Measurements from ENCODE around the gene MRS2.

The MRS2 gene

DNA sequence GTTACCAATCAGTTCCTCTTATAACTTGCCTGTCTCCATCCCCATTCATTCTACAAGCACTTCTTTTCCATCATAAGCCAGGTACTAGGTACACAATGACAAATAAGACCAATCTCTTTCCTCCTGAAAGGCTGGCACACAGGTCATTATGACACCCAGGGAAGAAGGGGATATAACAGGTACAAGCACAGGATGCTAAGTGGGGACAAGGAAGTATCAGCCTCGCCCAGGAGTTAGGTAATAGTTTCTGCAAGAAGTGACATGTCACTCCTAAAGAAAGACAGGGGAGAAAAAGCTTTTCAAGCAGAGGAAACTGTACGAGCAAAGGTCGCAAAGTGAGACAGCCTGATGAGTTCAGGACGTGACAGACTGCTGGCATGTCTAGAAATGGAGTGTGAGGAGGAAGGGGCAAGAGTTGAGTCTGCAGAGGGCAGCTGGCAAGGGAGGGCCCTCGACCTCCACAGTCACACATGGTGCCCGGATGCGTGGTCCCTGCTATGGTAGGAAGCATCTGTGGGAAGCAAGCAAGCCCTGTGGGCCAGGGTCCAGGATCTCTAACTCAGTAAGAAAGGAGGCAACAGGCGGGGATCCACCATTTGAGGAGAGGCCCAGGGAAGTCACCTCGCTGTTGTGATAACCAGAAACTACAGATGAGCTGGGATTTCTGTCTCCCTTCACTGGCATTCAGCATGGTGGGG is 46.2 kb downstream of the MRS2 start:
- Histone ChIP-seq H3K79me2 (ENCODE audit: insufficient read depth, low read depth) (no peaks in the 10 kb centered on the region), H3K4me2 (no peak overlapping the region), H3K27ac (no peak overlapping the region), H3K4me1 (ENCODE audit: low read depth, poor library complexity, severe bottlenecking) (no peaks in the 10 kb centered on the region), H3K9ac (no peak overlapping the region), H2AFZ (ENCODE audit: low read depth) (no peak overlapping the region), H3K36me3 (ENCODE audit: insufficient read depth) (no peaks in the 10 kb centered on the region), H4K20me1 (ENCODE audit: insufficient read depth) (no peaks in the 10 kb centered on the region), H3K27me3 (ENCODE audit: insufficient read depth, low read depth) (no peaks in the 10 kb centered on the region), H3K4me3 (IDR thresholded peaks at IDR 0.05; ENCODE audit: insufficient read depth, low read depth, low read length) (no peak overlapping the region)
- TF ChIP-seq CTCF (conservative IDR thresholded peaks at IDR 0.05; ENCODE audit: low read depth, low read length), result no peak

GRCh38 chr6:24451581-24452388 is 49.0 kb downstream of the MRS2 start:
- Histone ChIP-seq H3K79me2 (ENCODE audit: insufficient read depth, low read depth) (no peaks in the 10 kb centered on the region), H2AFZ (ENCODE audit: low read depth) (no peak overlapping the region), H3K4me3 (IDR thresholded peaks at IDR 0.05; ENCODE audit: insufficient read depth, low read depth, low read length) (no peak overlapping the region), H3K4me2 (no peak overlapping the region), H4K20me1 (ENCODE audit: insufficient read depth) (no peaks in the 10 kb centered on the region), H3K36me3 (ENCODE audit: insufficient read depth) (no peaks in the 10 kb centered on the region), H3K27me3 (ENCODE audit: insufficient read depth, low read depth) (no peaks in the 10 kb centered on the region), H3K9ac (no peak overlapping the region), H3K27ac (no peak overlapping the region), H3K4me1 (ENCODE audit: low read depth, poor library complexity, severe bottlenecking) (no peaks in the 10 kb centered on the region)
- TF ChIP-seq CTCF (conservative IDR thresholded peaks at IDR 0.05; ENCODE audit: low read depth, low read length), result no peak

GRCh38 chr6:24453921-24454320 is 51.2 kb downstream of the MRS2 start:
- no peak overlapping the region for H3K4me3 ChIP-seq (IDR thresholded peaks at IDR 0.05; ENCODE audit: insufficient read depth, low read depth, low read length)
- H3K9ac ChIP-seq, result no peak overlapping the region
- no peaks in the 10 kb centered on the region for H3K4me1 ChIP-seq (ENCODE audit: low read depth, poor library complexity, severe bottlenecking)
- H3K27ac ChIP-seq, result no peak overlapping the region
- H3K36me3 ChIP-seq (ENCODE audit: insufficient read depth), result no peaks in the 10 kb centered on the region
- H3K27me3 ChIP-seq (ENCODE audit: insufficient read depth, low read depth), result no peaks in the 10 kb centered on the region
- no peak overlapping the region for H2AFZ ChIP-seq (ENCODE audit: low read depth)
- H3K79me2 ChIP-seq (ENCODE audit: insufficient read depth, low read depth), result no peaks in the 10 kb centered on the region
- no peak for TF ChIP-seq CTCF (conservative IDR thresholded peaks at IDR 0.05; ENCODE audit: low read depth, low read length)
- no peak overlapping the region for H3K4me2 ChIP-seq
- no peaks in the 10 kb centered on the region for H4K20me1 ChIP-seq (ENCODE audit: insufficient read depth)

- H4K20me1 ChIP-seq (ENCODE audit: insufficient read depth), result no peaks in the 10 kb centered on the region
- no peak overlapping the region for H3K4me3 ChIP-seq (IDR thresholded peaks at IDR 0.05; ENCODE audit: insufficient read depth, low read depth, low read length)
Measured at GRCh38 chr6:24454452-24454851, 51.7 kb downstream of the MRS2 start.

More at GRCh38 chr6:24454452-24454851, 51.7 kb downstream of the MRS2 start:
- Histone ChIP-seq H2AFZ (ENCODE audit: low read depth) (no peak overlapping the region), H3K9ac (no peak overlapping the region), H3K36me3 (ENCODE audit: insufficient read depth) (no peaks in the 10 kb centered on the region), H3K4me1 (ENCODE audit: low read depth, poor library complexity, severe bottlenecking) (no peaks in the 10 kb centered on the region), H3K79me2 (ENCODE audit: insufficient read depth, low read depth) (no peaks in the 10 kb centered on the region), H3K4me2 (no peak overlapping the region), H3K27ac (no peak overlapping the region), H3K27me3 (ENCODE audit: insufficient read depth, low read depth) (no peaks in the 10 kb centered on the region)
- TF ChIP-seq CTCF (conservative IDR thresholded peaks at IDR 0.05; ENCODE audit: low read depth, low read length), result no peak

All from KMS-11 (cell line).